K562 (cell line): Measurements from ENCODE around the gene NRXN3. TPM values are rescaled to one million over a fixed set of nuclear protein-coding genes. Genes with fewer than 3 reads are reported as not detected.

ENCODE experiments used
- ATAC-seq: fragments of 200-7000 bp; cut with Tn5 transposase; 3 replicates; pipeline ENCODE4 v1.9.1; 2020; ENCODE audit warnings: moderate library complexity
- BruUV-seq: library from RNA; stranded (reverse); fragments of 400-500 nt; replicated peaks from 2 replicates; lab custom pipeline; 2021; lab: Mats Ljungman, UMichigan
- CTCF ChIA-PET: fragments of 300-600 bp; formaldehyde crosslinking; extraction: SDS; loops from one replicate; lab custom pipeline; 2021; ENCODE audit warnings: low intra/inter-chr PET ratio; lab: Yijun Ruan, JAX
- POLR2A ChIA-PET: fragments of 300-600, 350-650 bp; sonication (Branson Sonifier 250); formaldehyde crosslinking; extraction: SDS; loops from one replicate; lab custom pipeline; 2021; ENCODE audit warnings: antibody characterized with exemption, inconsistent platforms; lab: Yijun Ruan, JAX
- DNase-seq, 4 experiments: peaks; one replicate each; pipeline versions ENCODE4 v3.0.0 to v3.0.0-alpha.2; 2011 to 2018; ENCODE audit warnings: low spot score in 3 of 4, mixed read lengths in 3 of 4; ENCODE audit errors: extremely low read depth in 1 of 4
- FAIRE-seq: peaks from 2 replicates; lab custom pipeline; 2011; peaks lifted over from hg19 to GRCh38; lab: Jason Lieb, UNC
- H2AFZ ChIP-seq: 2 replicates; pipeline ENCODE4 v1.6.0; 2011; ENCODE audit warnings: low read depth, low read length, control low read depth, inconsistent platforms
- H3K27ac ChIP-seq: fragments of 200-600 bp; 3 replicates; pipeline ENCODE4 v1.8.0; 2011; ENCODE audit warnings: low read depth, mild to moderate bottlenecking, control low read depth, inconsistent platforms, low read length, moderate library complexity, mixed read lengths; ENCODE audit errors: extremely low read depth
- H3K27me3 ChIP-seq, 2 experiments: fragments of 300-600 bp in 1 of 2; 2 replicates in 1 of 2; 3 replicates in 1 of 2; pipeline versions ENCODE4 v1.6.0 to v1.8.0; 2011; ENCODE audit warnings: inconsistent platforms in 2 of 2, low read length in 2 of 2, mild to moderate bottlenecking in 1 of 2, mixed read lengths in 1 of 2, moderate library complexity in 1 of 2; ENCODE audit not compliant: control insufficient read depth in 2 of 2, insufficient read depth in 2 of 2
- H3K36me3 ChIP-seq: fragments of 300-600 bp; 3 replicates; pipeline ENCODE4 v1.8.0; 2011; ENCODE audit warnings: mild to moderate bottlenecking, low read length, inconsistent platforms; ENCODE audit not compliant: control insufficient read depth, insufficient read depth
- H3K4me1 ChIP-seq, 2 experiments: fragments of 200-600 bp in 1 of 2; replicated peaks in 1 of 2; 2 replicates in 1 of 2; 3 replicates in 1 of 2; pipeline versions ENCODE4 v1.5.1 to v1.8.0; 2011; ENCODE audit warnings: inconsistent platforms in 2 of 2, low read length in 2 of 2, mild to moderate bottlenecking in 1 of 2, mixed read lengths in 1 of 2, moderate library complexity in 1 of 2; ENCODE audit not compliant: control insufficient read depth in 2 of 2, insufficient read depth in 2 of 2
- H3K4me2 ChIP-seq: 2 replicates; pipeline ENCODE4 v1.6.1; 2011; ENCODE audit warnings: low read length, control low read depth, inconsistent platforms, mixed read lengths; ENCODE audit not compliant: insufficient read depth
- H3K4me3 ChIP-seq: fragments of 200-600 bp; sonication (generic), shearing (Covaris generic); 2 replicates; pipeline ENCODE4 v1.5.1; 2016; ENCODE audit warnings: control low read depth, inconsistent platforms
- H3K79me2 ChIP-seq: fragments of 200-600 bp; 3 replicates; pipeline ENCODE4 v1.8.0; 2011; ENCODE audit warnings: low read length, inconsistent platforms; ENCODE audit not compliant: control insufficient read depth, insufficient read depth
- H3K9ac ChIP-seq, 2 experiments: 2 replicates each; pipeline versions ENCODE4 v1.6.0 to v1.6.1; 2011; ENCODE audit warnings: low read depth in 2 of 2, low read length in 2 of 2, control low read depth in 1 of 2, inconsistent platforms in 1 of 2, mild to moderate bottlenecking in 1 of 2, mixed read lengths in 1 of 2; ENCODE audit not compliant: insufficient read depth in 1 of 2
- H3K9me1 ChIP-seq: one replicate; pipeline ENCODE4 v1.6.0; 2011; ENCODE audit warnings: inconsistent platforms, mild to moderate bottlenecking, low read length, moderate library complexity; ENCODE audit not compliant: control insufficient read depth, insufficient read depth
- H3K9me3 ChIP-seq: replicated peaks from 2 replicates; pipeline ENCODE4 v1.5.1; 2011; ENCODE audit warnings: low read depth, low read length, inconsistent platforms; ENCODE audit not compliant: control insufficient read depth, insufficient read depth
- H4K20me1 ChIP-seq: replicated peaks from 2 replicates; pipeline ENCODE4 v1.6.1; 2011; ENCODE audit warnings: low read length, inconsistent platforms, mixed read lengths; ENCODE audit not compliant: control insufficient read depth, insufficient read depth
- GATAD2A ChIP-seq: fragments of 450-650 bp; IDR thresholded peaks from 2 replicates; pipeline ENCODE4 v1.6.1; 2017
- ILK ChIP-seq: fragments of 450-650 bp; IDR thresholded peaks from 2 replicates; pipeline ENCODE4 v1.6.1; 2016; ENCODE audit warnings: missing genetic modification characterization, low read depth, mild to moderate bottlenecking, missing compliant biosample characterization, moderate library complexity, borderline replicate concordance
- NCOA1 ChIP-seq: fragments of 450-650 bp; IDR thresholded peaks from 2 replicates; pipeline ENCODE4 v1.6.1; 2016; ENCODE audit warnings: low read depth
- PTTG1 ChIP-seq: fragments of 450-650 bp; IDR thresholded peaks from 2 replicates; pipeline ENCODE4 v1.6.1; 2016; ENCODE audit warnings: low read depth, mild to moderate bottlenecking, missing genetic modification characterization, missing compliant biosample characterization
- RHOXF2B ChIP-seq: fragments of 250-450 bp; sonication (Bioruptor Pico); conservative IDR thresholded peaks from 2 replicates; pipeline ENCODE4 v1.5.1; 2021
- SMAD3 ChIP-seq: fragments of 450-650 bp; formaldehyde crosslinking; conservative IDR thresholded peaks from 2 replicates; pipeline ENCODE4 v1.4.0; 2020; ENCODE audit warnings: mild to moderate bottlenecking
- SRSF1 ChIP-seq: fragments of 200-400 bp; formaldehyde crosslinking; IDR thresholded peaks from 2 replicates; pipeline ENCODE4 v1.6.1; 2017; ENCODE audit warnings: mild to moderate bottlenecking, low read depth, low read length, moderate library complexity
- SUPT5H ChIP-seq: fragments of 450-650 bp; IDR thresholded peaks from 2 replicates; pipeline ENCODE4 v1.6.1; 2016
- ZBTB8A ChIP-seq: fragments of 450-650 bp; IDR thresholded peaks from 2 replicates; pipeline ENCODE4 v1.6.1; 2018; ENCODE audit warnings: mild to moderate bottlenecking, moderate library complexity; ENCODE audit not compliant: partially characterized antibody
- ZNF146 ChIP-seq: IDR thresholded peaks from one replicate; pipeline ENCODE4 v1.6.1; 2018; ENCODE audit warnings: missing compliant biosample characterization; ENCODE audit not compliant: unreplicated experiment
- ZNF76 ChIP-seq: fragments of 250-450 bp; sonication (Bioruptor Pico); IDR thresholded peaks from 2 replicates; pipeline ENCODE4 v1.4.0; 2020; ENCODE audit warnings: mild to moderate bottlenecking, moderate library complexity, borderline replicate concordance
- WGBS: fragments of 100-300 bp; shearing (Covaris generic); methylation state at CpG from one replicate; pipeline ENCODE4 v1.1.6; 2016; ENCODE audit warnings: low coverage, mixed read lengths; ENCODE audit not compliant: insufficient coverage; ENCODE audit errors: missing lambda C conversion rate; 5-methylcytosine and 5-hydroxymethylcytosine counted together
- in situ Hi-C: fragments of 300-500 bp; cut with MboI; formaldehyde crosslinking; loops from 4 replicates; pipeline ENCODE4 v1.15.0; 2018; ENCODE audit warnings: inconsistent platforms, mixed read lengths
- intact Hi-C: fragments of 100-400 bp; cut with micrococcal nuclease; formaldehyde crosslinking; loops from 2 replicates; pipeline ENCODE4 v1.14.2; 2022
- polyA plus RNA-seq, 8 experiments: library from polyadenylated mRNA; depleted of rRNA in 4 of 8; stranded (reverse) in 5 of 8; unstranded in 3 of 8; fragments of >200 nt; fragmentation: Nextera tagmentation in 2 of 8; fragmentation: Illumina TruSeq in 1 of 8; extraction: Ambion mirVana in 2 of 8; extraction: Trizol in 1 of 8; gene quantifications; 2 replicates each; pipeline versions ENCODE4 v1.2.1 to v1.2.3, GENCODE V29; 2011 to 2014; ENCODE audit warnings: inconsistent platforms in 1 of 8, missing spikeins in 1 of 8
- total RNA-seq, 7 experiments: library from RNA; depleted of rRNA in 6 of 7; stranded (reverse); fragments of >200 nt in 6 of 7; fragmentation: Illumina TruSeq in 2 of 7; extraction: Trizol in 2 of 7; gene quantifications; 2 replicates each; pipeline versions ENCODE4 v1.2.1 to v1.2.3, GENCODE V29; 2011 to 2021; ENCODE audit warnings: low replicate concordance in 1 of 7
- TF ChIP-seq, protein P1 (sequence below): fragments of 450-650 bp; IDR thresholded peaks from 2 replicates; pipeline ENCODE4 v1.6.1; 2018; ENCODE audit warnings: mild to moderate bottlenecking, low read depth; ENCODE audit not compliant: partially characterized antibody
- TF ChIP-seq, protein P2 (sequence below): IDR thresholded peaks from 2 replicates; pipeline ENCODE4 v1.6.1; 2012; ENCODE audit warnings: low read depth, low read length, improper control_type of control experiment, borderline replicate concordance
- TF ChIP-seq, protein P3 (sequence below): fragments of 450-650 bp; formaldehyde crosslinking; IDR thresholded peaks from 2 replicates; pipeline ENCODE4 v1.4.0; 2020; ENCODE audit warnings: mild to moderate bottlenecking

NRXN3 gene
- total and polyA plus RNA-seq, 9 of the 15 experiments (the other 6 are each of a cell fraction or from before 2014, with no cell fraction given): 0.09 TPM; not detected in 8

DNA sequence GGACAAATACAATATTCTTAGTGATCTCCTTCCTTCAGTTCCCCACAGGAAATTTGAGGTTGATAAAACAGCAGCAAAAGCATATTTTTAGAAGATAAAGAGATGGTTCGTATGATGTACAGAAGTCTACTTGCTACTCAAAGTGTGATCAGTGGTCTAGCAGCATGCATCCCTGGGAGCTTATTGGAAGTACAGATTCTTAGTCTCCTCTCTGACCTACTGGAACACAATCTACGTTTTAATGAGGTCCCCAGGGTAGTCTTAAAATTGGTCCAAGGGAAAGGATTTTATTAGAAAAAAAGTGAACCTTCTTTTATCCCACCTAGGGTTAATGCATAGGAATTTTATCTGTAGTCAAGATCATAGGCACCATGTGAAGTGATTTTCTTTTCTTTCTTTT is 703.4 kb downstream of the NRXN3 start:
- Histone ChIP-seq H3K4me3 (no peak overlapping the region), H3K36me3 (no peaks in the 10 kb centered on the region), H3K9me1 (no peaks in the 10 kb centered on the region), H3K27me3 (no peaks in the 10 kb centered on the region), H3K4me2 (no peak overlapping the region), H3K4me1 (no peaks in the 10 kb centered on the region), H3K9me3 (no peaks in the 10 kb centered on the region), H3K27ac (no peak overlapping the region), H4K20me1 (no peaks in the 10 kb centered on the region), H3K9ac (no peak overlapping the region), H2AFZ (no peak overlapping the region), H3K79me2 (no peaks in the 10 kb centered on the region)
- BruUV-seq: no TSS peak
- in situ Hi-C loops (no loop called here), intact Hi-C loops (no loop called here)
- DNase-seq: no peak
- WGBS: 0% methylated on average over 2 of the region's 2 CpGs
- no peak for FAIRE-seq
- ChIA-PET POLR2A (no interaction called here), CTCF (no interaction called here)
- ATAC-seq: no peak
- TF ChIP-seq RHOXF2B (CRISPR knock-in tag) (no peak), GATAD2A (no peak), SRSF1 (no peak), ZNF146 (no peak), PTTG1 (no peak), ILK (tag) (no peak), NCOA1 (no peak), ZBTB8A (no peak), SMAD3 (no peak), SUPT5H (no peak), ZNF76 (CRISPR knock-in tag) (no peak)
- TF ChIP-seq, protein P1, sequence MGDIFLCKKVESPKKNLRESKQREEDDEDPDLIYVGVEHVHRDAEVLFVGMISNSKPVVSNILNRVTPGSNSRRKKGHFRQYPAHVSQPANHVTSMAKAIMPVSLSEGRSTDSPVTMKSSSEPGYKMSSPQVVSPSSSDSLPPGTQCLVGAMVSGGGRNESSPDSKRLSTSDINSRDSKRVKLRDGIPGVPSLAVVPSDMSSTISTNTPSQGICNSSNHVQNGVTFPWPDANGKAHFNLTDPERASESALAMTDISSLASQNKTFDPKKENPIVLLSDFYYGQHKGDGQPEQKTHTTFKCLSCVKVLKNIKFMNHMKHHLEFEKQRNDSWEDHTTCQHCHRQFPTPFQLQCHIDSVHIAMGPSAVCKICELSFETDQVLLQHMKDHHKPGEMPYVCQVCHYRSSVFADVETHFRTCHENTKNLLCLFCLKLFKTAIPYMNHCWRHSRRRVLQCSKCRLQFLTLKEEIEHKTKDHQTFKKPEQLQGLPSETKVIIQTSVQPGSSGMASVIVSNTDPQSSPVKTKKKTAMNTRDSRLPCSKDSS: no peak
- TF ChIP-seq, protein P2, sequence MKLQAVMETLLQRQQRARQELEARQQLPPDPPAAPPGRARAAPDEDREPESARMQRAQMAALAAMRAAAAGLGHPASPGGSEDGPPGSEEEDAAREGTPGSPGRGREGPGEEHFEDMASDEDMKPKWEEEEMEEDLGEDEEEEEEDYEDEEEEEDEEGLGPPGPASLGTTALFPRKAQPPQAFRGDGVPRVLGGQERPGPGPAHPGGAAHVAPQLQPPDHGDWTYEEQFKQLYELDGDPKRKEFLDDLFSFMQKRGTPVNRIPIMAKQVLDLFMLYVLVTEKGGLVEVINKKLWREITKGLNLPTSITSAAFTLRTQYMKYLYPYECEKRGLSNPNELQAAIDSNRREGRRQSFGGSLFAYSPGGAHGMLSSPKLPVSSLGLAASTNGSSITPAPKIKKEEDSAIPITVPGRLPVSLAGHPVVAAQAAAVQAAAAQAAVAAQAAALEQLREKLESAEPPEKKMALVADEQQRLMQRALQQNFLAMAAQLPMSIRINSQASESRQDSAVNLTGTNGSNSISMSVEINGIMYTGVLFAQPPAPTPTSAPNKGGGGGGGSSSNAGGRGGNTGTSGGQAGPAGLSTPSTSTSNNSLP: no peak
- TF ChIP-seq, protein P3, sequence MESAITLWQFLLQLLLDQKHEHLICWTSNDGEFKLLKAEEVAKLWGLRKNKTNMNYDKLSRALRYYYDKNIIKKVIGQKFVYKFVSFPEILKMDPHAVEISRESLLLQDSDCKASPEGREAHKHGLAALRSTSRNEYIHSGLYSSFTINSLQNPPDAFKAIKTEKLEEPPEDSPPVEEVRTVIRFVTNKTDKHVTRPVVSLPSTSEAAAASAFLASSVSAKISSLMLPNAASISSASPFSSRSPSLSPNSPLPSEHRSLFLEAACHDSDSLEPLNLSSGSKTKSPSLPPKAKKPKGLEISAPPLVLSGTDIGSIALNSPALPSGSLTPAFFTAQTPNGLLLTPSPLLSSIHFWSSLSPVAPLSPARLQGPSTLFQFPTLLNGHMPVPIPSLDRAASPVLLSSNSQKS (CRISPR knock-in tag): no peak
